Measurements from ENCODE around the gene SHROOM3.
A peak's percentile ranks its signal among the peaks of the same experiment; 100 is the strongest.

Gene SHROOM3

GRCh38 chr4:76540486-76540885 is 105.5 kb downstream of the SHROOM3 start:
- no peak for DNase-seq (ENCODE audit: low spot score)

GRCh38 chr4:76543378-76543777 is 108.3 kb downstream of the SHROOM3 start:
- no peak for DNase-seq (ENCODE audit: low spot score)

GRCh38 chr4:76544725-76545124 is 109.7 kb downstream of the SHROOM3 start:
- DNase-seq (ENCODE audit: low spot score) = no peak

GRCh38 chr4:76545226-76545884 is 110.3 kb downstream of the SHROOM3 start:
- DNase-seq (ENCODE audit: low spot score) = no peak

GRCh38 chr4:76546327-76546726 is 111.3 kb downstream of the SHROOM3 start:
- no peak for DNase-seq (ENCODE audit: low spot score)

- peak; percentile 45 for DNase-seq (ENCODE audit: low spot score)
Observed at GRCh38 chr4:76546759-76547742, 112.0 kb downstream of the SHROOM3 start.

GRCh38 chr4:76548704-76549103 is 113.7 kb downstream of the SHROOM3 start:
- no peak for DNase-seq (ENCODE audit: low spot score)

- no peak for DNase-seq (ENCODE audit: low spot score)
Observed at GRCh38 chr4:76549765-76550164, 114.7 kb downstream of the SHROOM3 start.

GRCh38 chr4:76550966-76551780 is 116.1 kb downstream of the SHROOM3 start:
- no peak for DNase-seq (ENCODE audit: low spot score)

- no peak for DNase-seq (ENCODE audit: low spot score)
Observed at GRCh38 chr4:76554630-76555029, 119.6 kb downstream of the SHROOM3 start.

GRCh38 chr4:76556452-76556851 is 121.4 kb downstream of the SHROOM3 start:
- DNase-seq (ENCODE audit: low spot score) = no peak

GRCh38 chr4:76558396-76559235 is 123.6 kb downstream of the SHROOM3 start:
- DNase-seq (ENCODE audit: low spot score) = no peak

- DNase-seq (ENCODE audit: low spot score) = no peak
Observed at GRCh38 chr4:76559236-76560071, 124.4 kb downstream of the SHROOM3 start.

GRCh38 chr4:76562161-76562560 is 127.1 kb downstream of the SHROOM3 start:
- peak; percentile 60 for DNase-seq (ENCODE audit: low spot score)

- DNase-seq (ENCODE audit: low spot score) = no peak
Observed at GRCh38 chr4:76562836-76563453, 127.9 kb downstream of the SHROOM3 start.

- no peak for DNase-seq (ENCODE audit: low spot score)
Observed at GRCh38 chr4:76563454-76564122, 128.6 kb downstream of the SHROOM3 start.

- no peak for DNase-seq (ENCODE audit: low spot score)
Observed at GRCh38 chr4:76564123-76564915, 129.3 kb downstream of the SHROOM3 start.

GRCh38 chr4:76568262-76568661 is 133.2 kb downstream of the SHROOM3 start:
- no peak for DNase-seq (ENCODE audit: low spot score)

- no peak for DNase-seq (ENCODE audit: low spot score)
Observed at GRCh38 chr4:76569225-76569624, 134.2 kb downstream of the SHROOM3 start.
